LNCAP (cell line): Measurements from ENCODE around the gene MARK2.

Source experiments
- TF ChIP-seq, protein P1 (sequence below): fragments of 450-650 bp; IDR thresholded peaks from 2 replicates; pipeline ENCODE4 v1.5.1; 2017; ENCODE audit warnings: mild to moderate bottlenecking

The MARK2 gene

DNA sequence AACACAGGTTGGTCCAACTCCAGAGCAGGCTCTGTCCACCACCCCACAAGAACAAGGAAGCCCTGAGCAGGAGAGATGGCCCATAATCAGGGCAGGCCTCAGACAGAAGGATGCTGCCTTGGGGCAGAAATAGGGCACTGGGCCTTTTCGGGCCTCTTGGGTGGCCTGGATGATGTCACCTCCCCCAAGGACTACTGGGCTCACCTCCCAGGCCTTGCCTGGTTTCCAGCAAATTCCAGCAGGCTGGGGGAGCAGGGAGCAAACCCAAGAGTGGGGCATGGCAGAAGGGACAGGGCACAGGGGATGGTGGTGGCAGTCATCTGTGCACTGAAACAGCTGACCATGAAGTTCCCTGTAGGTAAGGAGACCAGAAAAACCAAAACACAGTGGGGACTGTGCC is 94.5 kb downstream of the MARK2 start:
- TF ChIP-seq, protein P1, sequence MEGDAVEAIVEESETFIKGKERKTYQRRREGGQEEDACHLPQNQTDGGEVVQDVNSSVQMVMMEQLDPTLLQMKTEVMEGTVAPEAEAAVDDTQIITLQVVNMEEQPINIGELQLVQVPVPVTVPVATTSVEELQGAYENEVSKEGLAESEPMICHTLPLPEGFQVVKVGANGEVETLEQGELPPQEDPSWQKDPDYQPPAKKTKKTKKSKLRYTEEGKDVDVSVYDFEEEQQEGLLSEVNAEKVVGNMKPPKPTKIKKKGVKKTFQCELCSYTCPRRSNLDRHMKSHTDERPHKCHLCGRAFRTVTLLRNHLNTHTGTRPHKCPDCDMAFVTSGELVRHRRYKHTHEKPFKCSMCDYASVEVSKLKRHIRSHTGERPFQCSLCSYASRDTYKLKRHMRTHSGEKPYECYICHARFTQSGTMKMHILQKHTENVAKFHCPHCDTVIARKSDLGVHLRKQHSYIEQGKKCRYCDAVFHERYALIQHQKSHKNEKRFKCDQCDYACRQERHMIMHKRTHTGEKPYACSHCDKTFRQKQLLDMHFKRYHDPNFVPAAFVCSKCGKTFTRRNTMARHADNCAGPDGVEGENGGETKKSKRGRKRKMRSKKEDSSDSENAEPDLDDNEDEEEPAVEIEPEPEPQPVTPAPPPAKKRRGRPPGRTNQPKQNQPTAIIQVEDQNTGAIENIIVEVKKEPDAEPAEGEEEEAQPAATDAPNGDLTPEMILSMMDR = no peak

- TF ChIP-seq, protein P1 = no peak
Observed at GRCh38 chr11:63937713-63938478, 99.0 kb downstream of the MARK2 start.

GRCh38 chr11:63938479-63939396 is 99.8 kb downstream of the MARK2 start, which contains the start of gene NAA40:
NAA40 (plus strand) TSS chr11:63939002; CDS start chr11:63939097, 95 bp downstream.
- TF ChIP-seq, protein P1 = no peak

GRCh38 chr11:63939397-63939891 is 100.5 kb downstream of the MARK2 start:
- TF ChIP-seq, protein P1 = no peak

GRCh38 chr11:63940786-63941185 is 101.9 kb downstream of the MARK2 start:
- TF ChIP-seq, protein P1 = no peak

GRCh38 chr11:63941901-63942300 is 103.0 kb downstream of the MARK2 start:
- TF ChIP-seq, protein P1 = no peak

- TF ChIP-seq, protein P1 = no peak
Observed at GRCh38 chr11:63942803-63943202, 103.9 kb downstream of the MARK2 start.
